NT2/D1 (cell line): ENCODE data around the gene BIRC6.
"Not testable (repeated sequence)": the region's sequence is repeated elsewhere in the genome, so short reads cannot be mapped to it uniquely, and the experiment has no call there.

Experiments used
- SUZ12 ChIP-seq: IDR thresholded peaks from 2 replicates; pipeline ENCODE4 v1.6.1; 2011; ENCODE audit not compliant: insufficient read length, insufficient read depth; ENCODE audit errors: extremely low read depth
- YY1 ChIP-seq: IDR thresholded peaks from 2 replicates; pipeline ENCODE4 v1.6.1; 2011; ENCODE audit not compliant: insufficient read length, insufficient read depth

- TF ChIP-seq SUZ12, YY1: not testable (repeated sequence)
Measured at GRCh38 chr2:32552483-32552882, 195.7 kb downstream of the BIRC6 start.
